HCT116 (cell line): ENCODE data around the gene GLRA3. TPM values are rescaled to one million over a fixed set of nuclear protein-coding genes. Genes with fewer than 3 reads are reported as not detected.

Experiments
- ATAC-seq: fragments of 200-7000 bp; cut with Tn5 transposase; 2 replicates; pipeline ENCODE4 v1.9.1; 2020; ENCODE audit warnings: mild to moderate bottlenecking, moderate library complexity
- BruUV-seq: library from RNA; stranded (reverse); fragments of 400-500 nt; replicated peaks from 2 replicates; lab custom pipeline; 2021; lab: Mats Ljungman, UMichigan
- CTCF ChIA-PET: fragments of 300-600 bp; sonication (Branson Sonifier 250); formaldehyde crosslinking; loops from one replicate; lab custom pipeline; 2021; ENCODE audit warnings: antibody characterized with exemption; lab: Charles Lee
- POLR2A ChIA-PET: fragments of 300-600, 350-600 bp; sonication (Branson Sonifier 250); formaldehyde crosslinking; loops from one replicate; lab custom pipeline; 2021; ENCODE audit warnings: antibody characterized with exemption; lab: Charles Lee
- RAD21 ChIA-PET, 2 experiments: fragments of 300-600 bp; sonication (Branson Sonifier 250); formaldehyde crosslinking; loops; one replicate each; lab custom pipeline; 2023; ENCODE audit warnings: low total read pairs in 2 of 2; ENCODE audit not compliant: uncharacterized antibody in 2 of 2, unreplicated experiment in 2 of 2, low non-redundant PET in 1 of 2; lab: Charles Lee
- DNase-seq: peaks from one replicate; pipeline ENCODE4 v3.0.0-alpha.2; 2010; ENCODE audit warnings: low read depth, low spot score
- H2AFZ ChIP-seq: fragments of 200-600 bp; shearing (Covaris generic), sonication (generic); 2 replicates; pipeline ENCODE4 v1.6.1; 2017; ENCODE audit warnings: low read depth, mixed run types, mixed read lengths, antibody characterized with exemption, low read length; ENCODE audit not compliant: poor library complexity, severe bottlenecking
- H3K27ac ChIP-seq: 2 replicates; pipeline ENCODE4 v1.5.1; 2012; ENCODE audit warnings: low read depth, low read length
- H3K27me3 ChIP-seq: fragments of 200-600 bp; sonication (generic); 2 replicates; pipeline ENCODE4 v1.6.1; 2016; ENCODE audit warnings: mixed run types, low read length, mixed read lengths; ENCODE audit not compliant: insufficient read depth
- H3K36me3 ChIP-seq, 2 experiments: fragments of 200-500 bp in 1 of 2; fragments of 200-600 bp in 1 of 2; sonication (Bioruptor generic) in 1 of 2; sonication (generic) in 1 of 2; 2 replicates each; pipeline versions ENCODE4 v1.5.1 to v1.6.1; 2014 to 2016; ENCODE audit warnings: low read length in 2 of 2, inconsistent platforms in 1 of 2, mixed read lengths in 1 of 2, mixed run types in 1 of 2; ENCODE audit not compliant: insufficient read depth in 2 of 2, control insufficient read depth in 1 of 2
- H3K4me1 ChIP-seq, 2 experiments: fragments of 200-600 bp in 1 of 2; sonication (generic) in 1 of 2; 2 replicates each; pipeline versions ENCODE4 v1.5.1 to v1.6.1; 2012 to 2017; ENCODE audit warnings: low read length in 2 of 2, inconsistent platforms in 1 of 2, mild to moderate bottlenecking in 1 of 2, mixed read lengths in 1 of 2, mixed run types in 1 of 2, moderate library complexity in 1 of 2; ENCODE audit not compliant: insufficient read depth in 2 of 2, control insufficient read depth in 1 of 2
- H3K4me2 ChIP-seq: fragments of 200-600 bp; sonication (generic); 2 replicates; pipeline ENCODE4 v1.6.1; 2017; ENCODE audit warnings: mixed run types, low read length, mixed read lengths
- H3K4me3 ChIP-seq, 2 experiments: fragments of 200-600 bp in 1 of 2; sonication (generic) in 1 of 2; replicated peaks in 1 of 2; 2 replicates each; pipeline ENCODE4 v1.5.1; 2011 to 2016; ENCODE audit warnings: low read length in 2 of 2, control low read depth in 1 of 2, low read depth in 1 of 2, mild to moderate bottlenecking in 1 of 2, mixed read lengths in 1 of 2, mixed run types in 1 of 2
- H3K79me2 ChIP-seq: fragments of 200-600 bp; sonication (generic); 2 replicates; pipeline ENCODE4 v1.6.1; 2017; ENCODE audit warnings: mild to moderate bottlenecking, mixed run types, low read length, moderate library complexity, mixed read lengths; ENCODE audit not compliant: insufficient read depth
- H3K9ac ChIP-seq: fragments of 200-600 bp; sonication (generic); 2 replicates; pipeline ENCODE4 v1.6.1; 2016; ENCODE audit warnings: low read length, mixed read lengths
- H3K9me2 ChIP-seq: fragments of 200-600 bp; sonication (generic), shearing (Covaris generic); 2 replicates; pipeline ENCODE4 v1.6.1; 2017; ENCODE audit warnings: mixed run types, mild to moderate bottlenecking, moderate library complexity; ENCODE audit not compliant: insufficient read depth
- H3K9me3 ChIP-seq, 2 experiments: fragments of 200-500 bp in 1 of 2; fragments of 200-600 bp in 1 of 2; sonication (Bioruptor generic) in 1 of 2; sonication (generic) in 1 of 2; 2 replicates each; pipeline ENCODE4 v1.6.1; 2014 to 2017; ENCODE audit warnings: low read length in 2 of 2, mixed read lengths in 2 of 2, inconsistent platforms in 1 of 2, low read depth in 1 of 2, mild to moderate bottlenecking in 1 of 2, mixed run types in 1 of 2, moderate library complexity in 1 of 2; ENCODE audit not compliant: control insufficient read depth in 1 of 2, insufficient read depth in 1 of 2
- H4K20me1 ChIP-seq: fragments of 200-600 bp; sonication (generic), shearing (Covaris generic); 2 replicates; pipeline ENCODE4 v1.6.1; 2017; ENCODE audit warnings: mixed run types, mild to moderate bottlenecking, moderate library complexity; ENCODE audit not compliant: insufficient read depth
- EGR1 ChIP-seq: IDR thresholded peaks from 2 replicates; pipeline ENCODE4 v1.6.1; 2012; ENCODE audit warnings: low read depth
- FOSL1 ChIP-seq: IDR thresholded peaks from 2 replicates; pipeline ENCODE4 v1.6.1; 2012; ENCODE audit warnings: low read depth
- JUND ChIP-seq: IDR thresholded peaks from 2 replicates; pipeline ENCODE4 v1.6.1; 2012
- POLR2A ChIP-seq: IDR thresholded peaks from 2 replicates; pipeline ENCODE4 v1.7.0; 2011; ENCODE audit warnings: borderline replicate concordance; ENCODE audit not compliant: insufficient read depth, insufficient read length; ENCODE audit errors: extremely low read depth
- POLR2AphosphoS5 ChIP-seq: IDR thresholded peaks from 2 replicates; pipeline ENCODE4 v1.6.1; 2011; ENCODE audit warnings: mild to moderate bottlenecking, low read depth, low read length, moderate library complexity
- RAD21 ChIP-seq: IDR thresholded peaks from 2 replicates; pipeline ENCODE4 v1.6.1; 2012; ENCODE audit warnings: low read depth, mild to moderate bottlenecking
- REST ChIP-seq: IDR thresholded peaks from 2 replicates; pipeline ENCODE4 v1.6.1; 2012; ENCODE audit warnings: low read depth
- SIN3A ChIP-seq: IDR thresholded peaks from 2 replicates; pipeline ENCODE4 v1.6.1; 2012; ENCODE audit warnings: low read depth
- SP1 ChIP-seq: IDR thresholded peaks from 2 replicates; pipeline ENCODE4 v1.6.1; 2012; ENCODE audit warnings: low read depth
- TCF7L2 ChIP-seq: IDR thresholded peaks from 2 replicates; pipeline ENCODE4 v1.7.0; 2011; ENCODE audit warnings: borderline replicate concordance, inconsistent platforms; ENCODE audit not compliant: insufficient read depth, insufficient read length; ENCODE audit errors: extremely low read depth
- YY1 ChIP-seq: IDR thresholded peaks from 2 replicates; pipeline ENCODE4 v1.6.1; 2011; ENCODE audit warnings: low read length, low read depth, moderate library complexity, mild to moderate bottlenecking; ENCODE audit not compliant: insufficient replicate concordance; ENCODE audit errors: extremely low read depth
- ZFX ChIP-seq: fragments of 450-650 bp; IDR thresholded peaks from 2 replicates; pipeline ENCODE4 v1.6.1; 2017
- ZNF274 ChIP-seq: fragments of 200-500 bp; sonication (Bioruptor generic); IDR thresholded peaks from 2 replicates; pipeline ENCODE4 v1.6.1; 2014; ENCODE audit warnings: mild to moderate bottlenecking, low read depth, low read length, inconsistent platforms
- intact Hi-C: fragments of 100-400 bp; cut with micrococcal nuclease; formaldehyde crosslinking; loops from 2 replicates; pipeline ENCODE4 v1.10.0; 2022
- total RNA-seq: library from RNA; stranded (reverse); gene quantifications from one replicate; pipeline ENCODE4 v1.2.1, GENCODE V29; 2021; ENCODE audit not compliant: unreplicated experiment
- TF ChIP-seq, protein P1 (sequence below), 3 experiments: fragments of 200-600 bp in 1 of 3; sonication (generic) in 1 of 3; IDR thresholded peaks in 2 of 3; conservative IDR thresholded peaks in 1 of 3; 2 replicates each; pipeline ENCODE4 v1.5.1; 2012 to 2017; ENCODE audit warnings: low read depth in 2 of 3, low read length in 2 of 3, antibody characterized with exemption in 1 of 3, borderline replicate concordance in 1 of 3, control low read depth in 1 of 3, mild to moderate bottlenecking in 1 of 3, mixed read lengths in 1 of 3, mixed run types in 1 of 3, moderate library complexity in 1 of 3; ENCODE audit not compliant: insufficient read depth in 1 of 3
- TF ChIP-seq, protein P2 (sequence below): IDR thresholded peaks from 2 replicates; pipeline ENCODE4 v1.6.1; 2012

GLRA3 gene
- total RNA-seq, 1 experiment from 2014 or later: not detected

- Histone ChIP-seq H3K79me2 (no peaks in the 10 kb centered on the region), H3K36me3 (no peaks in the 10 kb centered on the region), H3K27ac (no peak overlapping the region), H2AFZ (no peak overlapping the region), H3K4me2 (no peak overlapping the region), H3K9me3 (no peaks in the 10 kb centered on the region), H3K4me3 (no peak overlapping the region), H3K27me3 (no peaks in the 10 kb centered on the region), H4K20me1 (no peaks in the 10 kb centered on the region), H3K4me1 (no peaks in the 10 kb centered on the region), H3K9ac (no peak overlapping the region), H3K9me2 (no peaks in the 10 kb centered on the region)
- ChIA-PET POLR2A (no interaction called here), RAD21 (no interaction called here), CTCF (no interaction called here)
- no TSS peak for BruUV-seq
- ATAC-seq (no peak), DNase-seq (no peak)
- intact Hi-C loops: loop anchor here (1.0 kb wide), 2 partner anchors 378 to 662 kb away; no protein-coding TSS in a partner anchor
- TF ChIP-seq POLR2A (no peak), JUND (no peak), TCF7L2 (no peak), POLR2AphosphoS5 (no peak), SP1 (no peak), RAD21 (no peak), EGR1 (no peak), ZNF274 (no peak), YY1 (no peak)
Observed at GRCh38 chr4:174874898-174875297, 45.9 kb upstream of the GLRA3 start.

DNA sequence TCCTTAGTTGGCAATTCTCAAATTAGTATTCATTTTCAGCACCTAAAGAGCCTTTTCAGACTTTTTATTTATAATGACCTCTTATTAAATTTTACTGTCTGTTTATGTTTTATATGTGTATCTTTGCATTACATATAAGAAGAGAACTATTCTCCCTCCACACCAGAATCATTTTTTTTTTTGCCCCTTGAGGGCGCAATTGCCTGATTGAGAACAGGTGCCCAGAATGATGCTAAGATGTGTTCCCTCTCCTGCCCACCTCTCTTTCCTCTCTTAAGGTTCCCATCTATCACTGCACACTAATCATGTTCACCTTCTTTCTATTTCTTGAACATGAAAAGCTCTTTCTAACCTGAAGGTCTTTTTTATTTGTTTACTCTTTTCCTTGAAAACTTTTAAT is 44.9 kb upstream of the GLRA3 start:
- ATAC-seq (peak; percentile 64), DNase-seq (peak; percentile 4)
- H3K27me3 ChIP-seq: no peaks in the 10 kb centered on the region
- no peaks in the 10 kb centered on the region for H4K20me1 ChIP-seq
- TF ChIP-seq EGR1 (no peak), FOSL1 (no peak), JUND (no peak), ZFX (no peak), RAD21 (peak; percentile 60), SIN3A (no peak), YY1 (no peak), REST (no peak)
- TF ChIP-seq, protein P1, sequence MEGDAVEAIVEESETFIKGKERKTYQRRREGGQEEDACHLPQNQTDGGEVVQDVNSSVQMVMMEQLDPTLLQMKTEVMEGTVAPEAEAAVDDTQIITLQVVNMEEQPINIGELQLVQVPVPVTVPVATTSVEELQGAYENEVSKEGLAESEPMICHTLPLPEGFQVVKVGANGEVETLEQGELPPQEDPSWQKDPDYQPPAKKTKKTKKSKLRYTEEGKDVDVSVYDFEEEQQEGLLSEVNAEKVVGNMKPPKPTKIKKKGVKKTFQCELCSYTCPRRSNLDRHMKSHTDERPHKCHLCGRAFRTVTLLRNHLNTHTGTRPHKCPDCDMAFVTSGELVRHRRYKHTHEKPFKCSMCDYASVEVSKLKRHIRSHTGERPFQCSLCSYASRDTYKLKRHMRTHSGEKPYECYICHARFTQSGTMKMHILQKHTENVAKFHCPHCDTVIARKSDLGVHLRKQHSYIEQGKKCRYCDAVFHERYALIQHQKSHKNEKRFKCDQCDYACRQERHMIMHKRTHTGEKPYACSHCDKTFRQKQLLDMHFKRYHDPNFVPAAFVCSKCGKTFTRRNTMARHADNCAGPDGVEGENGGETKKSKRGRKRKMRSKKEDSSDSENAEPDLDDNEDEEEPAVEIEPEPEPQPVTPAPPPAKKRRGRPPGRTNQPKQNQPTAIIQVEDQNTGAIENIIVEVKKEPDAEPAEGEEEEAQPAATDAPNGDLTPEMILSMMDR (IDR thresholded peaks at IDR 0.05 in 2 of 3, conservative IDR thresholded peaks at IDR 0.05 in 1 of 3; ENCODE audit: borderline replicate concordance in 1 of 3, insufficient read depth in 1 of 3, low read depth in 2 of 3, low read length in 2 of 3): peak; percentile 43 to 61 (median 46); a peak in 5 of 6 replicates
- TF ChIP-seq, protein P2, sequence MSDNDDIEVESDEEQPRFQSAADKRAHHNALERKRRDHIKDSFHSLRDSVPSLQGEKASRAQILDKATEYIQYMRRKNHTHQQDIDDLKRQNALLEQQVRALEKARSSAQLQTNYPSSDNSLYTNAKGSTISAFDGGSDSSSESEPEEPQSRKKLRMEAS: no peak
- H3K9me2 ChIP-seq: no peaks in the 10 kb centered on the region
- ChIA-PET POLR2A (no interaction called here), CTCF (no interaction called here), RAD21 (no interaction called here)
- no peak overlapping the region for H3K4me3 ChIP-seq
- intact Hi-C loops: loop anchor here (1.0 kb wide), 2 partner anchors 379 to 663 kb away; no protein-coding TSS in a partner anchor
- no peaks in the 10 kb centered on the region for H3K79me2 ChIP-seq
- H3K36me3 ChIP-seq: no peaks in the 10 kb centered on the region
- no peaks in the 10 kb centered on the region for H3K9me3 ChIP-seq
- no TSS peak for BruUV-seq
- no peak overlapping the region for H3K9ac ChIP-seq
- no peak overlapping the region for H2AFZ ChIP-seq
- H3K27ac ChIP-seq: no peak overlapping the region
- no peak overlapping the region for H3K4me2 ChIP-seq
- H3K4me1 ChIP-seq: no peaks in the 10 kb centered on the region
